ENCODE measurements around the gene PLSCR3. TPM values are rescaled to one million over a fixed set of nuclear protein-coding genes. Genes with fewer than 3 reads are reported as not detected.

The PLSCR3 gene
- total and polyA plus RNA-seq, 2 donors (not counting 1 experiment from before 2014, with no cell fraction given), result 25.4 to 39.1 TPM

DNA sequence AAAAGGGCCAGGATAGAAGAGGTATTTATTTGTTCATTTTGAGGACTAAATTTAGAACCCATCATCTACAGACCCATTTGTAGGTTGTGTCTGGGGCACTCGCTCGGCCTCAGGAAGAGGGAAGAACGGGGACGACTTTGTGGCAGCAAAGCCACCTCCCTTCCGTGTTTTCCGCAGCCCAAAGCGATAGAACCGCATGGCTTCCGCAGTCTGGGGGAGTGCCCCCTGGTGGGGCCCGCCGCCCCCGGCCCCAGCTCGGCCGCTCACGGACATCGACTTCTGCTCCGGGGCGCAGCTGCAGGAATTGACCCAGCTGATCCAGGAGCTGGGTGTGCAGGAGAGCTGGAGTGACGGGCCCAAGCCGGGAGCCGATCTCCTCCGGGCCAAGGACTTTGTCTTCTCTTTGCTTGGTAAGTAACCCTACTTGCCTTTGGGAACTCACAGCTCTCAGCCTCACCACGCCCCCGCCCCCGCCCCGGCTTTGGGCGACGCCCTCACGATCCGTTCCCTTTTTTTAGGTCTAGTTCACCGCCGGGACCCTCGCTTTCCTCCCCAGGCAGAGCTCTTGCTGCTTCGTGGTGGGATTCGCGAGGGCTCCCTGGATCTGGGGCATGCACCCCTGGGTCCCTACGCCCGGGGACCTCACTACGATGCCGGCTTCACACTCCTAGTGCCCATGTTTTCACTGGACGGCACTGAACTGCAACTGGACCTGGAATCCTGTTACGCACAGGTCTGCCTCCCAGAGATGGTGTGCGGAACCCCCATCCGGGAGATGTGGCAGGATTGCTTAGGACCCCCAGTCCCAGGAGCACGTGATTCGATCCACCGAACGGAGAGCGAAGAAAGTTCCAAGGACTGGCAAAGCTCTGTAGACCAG lies 41.6 kb upstream of the PLSCR3 start:
- Histone ChIP-seq H2AFZ (ENCODE audit: low read length) (peak overlapping the region; percentile 11), H4K20me1 (ENCODE audit: control insufficient read depth, extremely low read depth, insufficient read depth, low read length) (no peaks in the 10 kb centered on the region), H3K9ac (ENCODE audit: insufficient read depth, low read length) (no peak overlapping the region), H3K36me3 (ENCODE audit: control insufficient read depth, insufficient read depth, low read length) (no peaks in the 10 kb centered on the region), H3K4me2 (ENCODE audit: extremely low read depth, insufficient read depth, low read length) (peak overlapping the region; percentile 90), H3K4me1 (ENCODE audit: control insufficient read depth, extremely low read depth, insufficient read depth, low read length) (peaks cover 13% of the 10 kb centered on the region), H3K4me3 (replicated peaks in 1 of 4; ENCODE audit: control extremely low read depth in 1 of 4, insufficient read depth in 1 of 4, low read depth in 3 of 4, low read length in 4 of 4) (peak overlapping the region; percentile 32 to 68 (median 36)), H3K9me3 (ENCODE audit: control insufficient read depth, insufficient read depth, low read depth, low read length) (no peaks in the 10 kb centered on the region), H3K27ac (ENCODE audit: insufficient read depth, low read length) (no peak overlapping the region), H3K27me3 (ENCODE audit: control insufficient read depth, insufficient read depth, low read length) (peaks cover 22% of the 10 kb centered on the region), H3K79me2 (ENCODE audit: control insufficient read depth, insufficient read depth, low read length) (no peaks in the 10 kb centered on the region)
- no peak for TF ChIP-seq EZH2 (IDR thresholded peaks at IDR 0.05; ENCODE audit: low read length, missing control alignments)
- TF ChIP-seq, protein P1, sequence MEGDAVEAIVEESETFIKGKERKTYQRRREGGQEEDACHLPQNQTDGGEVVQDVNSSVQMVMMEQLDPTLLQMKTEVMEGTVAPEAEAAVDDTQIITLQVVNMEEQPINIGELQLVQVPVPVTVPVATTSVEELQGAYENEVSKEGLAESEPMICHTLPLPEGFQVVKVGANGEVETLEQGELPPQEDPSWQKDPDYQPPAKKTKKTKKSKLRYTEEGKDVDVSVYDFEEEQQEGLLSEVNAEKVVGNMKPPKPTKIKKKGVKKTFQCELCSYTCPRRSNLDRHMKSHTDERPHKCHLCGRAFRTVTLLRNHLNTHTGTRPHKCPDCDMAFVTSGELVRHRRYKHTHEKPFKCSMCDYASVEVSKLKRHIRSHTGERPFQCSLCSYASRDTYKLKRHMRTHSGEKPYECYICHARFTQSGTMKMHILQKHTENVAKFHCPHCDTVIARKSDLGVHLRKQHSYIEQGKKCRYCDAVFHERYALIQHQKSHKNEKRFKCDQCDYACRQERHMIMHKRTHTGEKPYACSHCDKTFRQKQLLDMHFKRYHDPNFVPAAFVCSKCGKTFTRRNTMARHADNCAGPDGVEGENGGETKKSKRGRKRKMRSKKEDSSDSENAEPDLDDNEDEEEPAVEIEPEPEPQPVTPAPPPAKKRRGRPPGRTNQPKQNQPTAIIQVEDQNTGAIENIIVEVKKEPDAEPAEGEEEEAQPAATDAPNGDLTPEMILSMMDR (conservative IDR thresholded peaks at IDR 0.05 in 1 of 2, IDR thresholded peaks at IDR 0.05 in 1 of 2; ENCODE audit: low read depth in 1 of 2, low read length in 2 of 2), result peak in 1 of 2 donors; percentile 9
- DNase-seq (ENCODE audit: low read depth in 2 of 2), result no peak

DNA sequence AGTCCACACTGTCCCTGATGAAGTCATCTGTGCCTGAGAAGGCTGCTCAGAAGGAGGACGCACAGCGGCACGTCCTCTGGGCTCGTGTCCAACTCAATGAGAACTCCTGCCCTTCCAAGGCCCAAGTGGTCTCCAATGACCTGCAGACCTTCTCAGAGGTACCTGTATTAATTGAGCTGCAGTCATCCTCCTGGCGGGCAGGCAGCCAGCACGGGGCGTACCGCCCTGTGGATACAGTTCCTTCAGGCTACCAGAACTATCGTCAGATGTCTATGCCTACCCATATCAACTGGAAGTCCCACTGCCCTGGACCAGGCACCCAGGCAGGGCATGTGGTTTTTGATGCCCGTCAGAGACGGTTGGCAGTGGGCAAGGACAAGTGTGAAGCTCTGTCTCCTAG lies 38.0 kb upstream of the PLSCR3 start:
- no peak for DNase-seq (ENCODE audit: low read depth in 2 of 2)
- H2AFZ ChIP-seq (ENCODE audit: low read length), result no peak overlapping the region
- H3K9me3 ChIP-seq (ENCODE audit: control insufficient read depth, insufficient read depth, low read depth, low read length), result no peaks in the 10 kb centered on the region
- H3K4me1 ChIP-seq (ENCODE audit: control insufficient read depth, extremely low read depth, insufficient read depth, low read length), result no peaks in the 10 kb centered on the region
- H3K79me2 ChIP-seq (ENCODE audit: control insufficient read depth, insufficient read depth, low read length), result no peaks in the 10 kb centered on the region
- no peak overlapping the region for H3K27ac ChIP-seq (ENCODE audit: insufficient read depth, low read length)
- no peaks in the 10 kb centered on the region for H3K27me3 ChIP-seq (ENCODE audit: control insufficient read depth, insufficient read depth, low read length)
- H3K4me2 ChIP-seq (ENCODE audit: extremely low read depth, insufficient read depth, low read length), result no peak overlapping the region
- H3K36me3 ChIP-seq (ENCODE audit: control insufficient read depth, insufficient read depth, low read length), result no peaks in the 10 kb centered on the region
- H4K20me1 ChIP-seq (ENCODE audit: control insufficient read depth, extremely low read depth, insufficient read depth, low read length), result no peaks in the 10 kb centered on the region
- no peak overlapping the region for H3K9ac ChIP-seq (ENCODE audit: insufficient read depth, low read length)
- no peak overlapping the region for H3K4me3 ChIP-seq (replicated peaks in 1 of 4; ENCODE audit: control extremely low read depth in 1 of 4, insufficient read depth in 1 of 4, low read depth in 3 of 4, low read length in 4 of 4)
- no peak for TF ChIP-seq EZH2 (IDR thresholded peaks at IDR 0.05; ENCODE audit: low read length, missing control alignments)
- TF ChIP-seq, protein P1 (conservative IDR thresholded peaks at IDR 0.05 in 1 of 2, IDR thresholded peaks at IDR 0.05 in 1 of 2; ENCODE audit: low read depth in 1 of 2, low read length in 2 of 2), result no peak

DNA sequence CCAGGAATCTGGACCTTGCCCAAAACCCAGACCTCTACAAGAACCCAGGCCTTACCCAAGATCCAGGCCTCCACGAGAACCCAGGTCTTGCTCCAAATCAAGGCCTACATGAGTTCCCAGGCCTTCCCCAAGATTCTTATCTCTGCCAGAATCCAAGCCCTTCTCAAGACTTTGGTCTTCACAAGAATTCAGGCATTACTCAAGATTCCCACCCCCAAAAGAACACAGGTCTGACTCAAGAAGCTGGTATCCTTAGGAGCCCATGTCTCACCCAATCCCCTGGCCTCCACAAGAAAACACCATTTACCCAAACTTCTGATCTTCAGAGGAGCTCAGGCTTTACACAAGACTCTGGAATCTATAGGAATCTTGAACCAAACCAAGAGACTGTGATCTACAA lies 36.9 kb upstream of the PLSCR3 start:
- Histone ChIP-seq H3K4me3 (replicated peaks in 1 of 4; ENCODE audit: control extremely low read depth in 1 of 4, insufficient read depth in 1 of 4, low read depth in 3 of 4, low read length in 4 of 4) (no peak overlapping the region), H3K79me2 (ENCODE audit: control insufficient read depth, insufficient read depth, low read length) (no peaks in the 10 kb centered on the region), H3K4me1 (ENCODE audit: control insufficient read depth, extremely low read depth, insufficient read depth, low read length) (no peaks in the 10 kb centered on the region), H2AFZ (ENCODE audit: low read length) (no peak overlapping the region), H3K27me3 (ENCODE audit: control insufficient read depth, insufficient read depth, low read length) (no peaks in the 10 kb centered on the region), H3K4me2 (ENCODE audit: extremely low read depth, insufficient read depth, low read length) (no peak overlapping the region), H3K9me3 (ENCODE audit: control insufficient read depth, insufficient read depth, low read depth, low read length) (no peaks in the 10 kb centered on the region), H4K20me1 (ENCODE audit: control insufficient read depth, extremely low read depth, insufficient read depth, low read length) (no peaks in the 10 kb centered on the region), H3K9ac (ENCODE audit: insufficient read depth, low read length) (no peak overlapping the region), H3K36me3 (ENCODE audit: control insufficient read depth, insufficient read depth, low read length) (no peaks in the 10 kb centered on the region), H3K27ac (ENCODE audit: insufficient read depth, low read length) (no peak overlapping the region)
- no peak for TF ChIP-seq EZH2 (IDR thresholded peaks at IDR 0.05; ENCODE audit: low read length, missing control alignments)
- TF ChIP-seq, protein P1 (conservative IDR thresholded peaks at IDR 0.05 in 1 of 2, IDR thresholded peaks at IDR 0.05 in 1 of 2; ENCODE audit: low read depth in 1 of 2, low read length in 2 of 2), result no peak
- DNase-seq (ENCODE audit: low read depth in 2 of 2), result no peak
